GM12864 (cell line): ENCODE data around the gene LZTS2.

Source experiments
- DNase-seq: peaks from one replicate; pipeline ENCODE4 v3.0.0-alpha.2; 2011; ENCODE audit warnings: low read depth
- H3K4me3 ChIP-seq: 2 replicates; pipeline ENCODE4 v1.5.1; 2011; ENCODE audit warnings: mild to moderate bottlenecking, low read depth, low read length, control low read depth
- TF ChIP-seq, protein P1 (sequence below): IDR thresholded peaks from 2 replicates; pipeline ENCODE4 v1.5.1; 2011; ENCODE audit warnings: low read depth, mild to moderate bottlenecking, moderate library complexity, low read length, control low read depth, inconsistent platforms; ENCODE audit errors: missing control alignments

Gene LZTS2

DNA sequence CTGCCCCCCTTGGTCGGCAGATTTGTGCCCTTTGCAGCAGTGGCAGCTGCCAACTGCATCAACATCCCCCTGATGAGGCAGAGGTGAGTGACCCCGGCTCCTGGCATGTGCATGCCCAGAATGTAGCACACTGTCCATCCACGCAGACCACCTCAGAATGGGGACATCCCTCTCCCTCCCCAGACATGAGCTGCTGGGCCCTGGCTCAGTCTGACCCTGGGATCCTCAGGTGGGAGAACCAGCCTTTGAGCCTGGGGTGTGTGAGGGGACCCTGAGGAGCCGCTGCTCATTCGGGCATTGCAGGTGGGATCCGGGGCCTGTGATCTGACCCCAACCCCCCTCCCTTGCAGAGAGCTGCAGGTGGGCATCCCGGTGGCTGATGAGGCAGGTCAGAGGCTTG lies 37.1 kb downstream of the LZTS2 start:
- H3K4me3 ChIP-seq, result no peak overlapping the region
- DNase-seq, result no peak
- TF ChIP-seq, protein P1, sequence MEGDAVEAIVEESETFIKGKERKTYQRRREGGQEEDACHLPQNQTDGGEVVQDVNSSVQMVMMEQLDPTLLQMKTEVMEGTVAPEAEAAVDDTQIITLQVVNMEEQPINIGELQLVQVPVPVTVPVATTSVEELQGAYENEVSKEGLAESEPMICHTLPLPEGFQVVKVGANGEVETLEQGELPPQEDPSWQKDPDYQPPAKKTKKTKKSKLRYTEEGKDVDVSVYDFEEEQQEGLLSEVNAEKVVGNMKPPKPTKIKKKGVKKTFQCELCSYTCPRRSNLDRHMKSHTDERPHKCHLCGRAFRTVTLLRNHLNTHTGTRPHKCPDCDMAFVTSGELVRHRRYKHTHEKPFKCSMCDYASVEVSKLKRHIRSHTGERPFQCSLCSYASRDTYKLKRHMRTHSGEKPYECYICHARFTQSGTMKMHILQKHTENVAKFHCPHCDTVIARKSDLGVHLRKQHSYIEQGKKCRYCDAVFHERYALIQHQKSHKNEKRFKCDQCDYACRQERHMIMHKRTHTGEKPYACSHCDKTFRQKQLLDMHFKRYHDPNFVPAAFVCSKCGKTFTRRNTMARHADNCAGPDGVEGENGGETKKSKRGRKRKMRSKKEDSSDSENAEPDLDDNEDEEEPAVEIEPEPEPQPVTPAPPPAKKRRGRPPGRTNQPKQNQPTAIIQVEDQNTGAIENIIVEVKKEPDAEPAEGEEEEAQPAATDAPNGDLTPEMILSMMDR, result no peak

DNA sequence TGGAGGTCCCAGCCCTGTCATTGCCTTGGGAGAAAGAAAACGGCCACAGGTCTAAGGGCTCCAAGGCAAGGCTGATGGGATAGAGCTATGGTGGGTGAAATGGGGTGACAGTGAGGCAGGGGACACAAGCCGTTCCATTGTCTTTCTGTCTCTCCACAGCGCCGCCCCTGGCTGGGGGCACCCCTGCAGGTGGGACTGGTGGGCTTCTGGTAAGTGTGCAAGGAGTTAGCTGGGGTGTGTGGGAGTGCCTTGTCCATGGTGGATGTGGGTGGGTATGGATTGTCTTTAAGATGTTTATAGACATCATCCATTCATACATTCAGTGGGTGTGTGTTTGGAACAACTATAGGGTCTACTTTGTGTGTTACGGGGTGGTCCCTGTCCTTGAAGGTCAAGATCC lies 38.9 kb downstream of the LZTS2 start:
- DNase-seq, result no peak
- no peak overlapping the region for H3K4me3 ChIP-seq
- TF ChIP-seq, protein P1, result no peak

DNA sequence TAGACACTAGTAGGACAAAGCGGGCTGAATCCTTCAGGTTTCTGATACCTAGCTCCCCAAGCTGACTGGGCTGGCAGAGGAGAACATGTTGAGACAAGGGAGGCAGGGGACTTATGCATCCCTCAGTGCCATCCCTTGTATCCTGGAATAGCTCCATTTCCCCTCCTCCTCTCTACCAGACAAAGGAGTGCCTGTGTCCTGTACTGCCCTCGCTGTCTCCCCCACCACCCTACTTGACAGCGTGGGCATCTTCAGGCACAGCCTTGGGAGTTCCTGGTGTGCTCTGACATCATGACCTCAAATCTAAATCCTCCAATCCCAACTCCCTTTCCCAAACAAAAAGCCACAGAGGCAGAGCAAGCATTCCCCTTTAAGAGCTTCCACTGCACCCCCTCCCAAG lies 40.5 kb downstream of the LZTS2 start:
- TF ChIP-seq, protein P1, result no peak
- no peak for DNase-seq
- H3K4me3 ChIP-seq, result no peak overlapping the region

DNA sequence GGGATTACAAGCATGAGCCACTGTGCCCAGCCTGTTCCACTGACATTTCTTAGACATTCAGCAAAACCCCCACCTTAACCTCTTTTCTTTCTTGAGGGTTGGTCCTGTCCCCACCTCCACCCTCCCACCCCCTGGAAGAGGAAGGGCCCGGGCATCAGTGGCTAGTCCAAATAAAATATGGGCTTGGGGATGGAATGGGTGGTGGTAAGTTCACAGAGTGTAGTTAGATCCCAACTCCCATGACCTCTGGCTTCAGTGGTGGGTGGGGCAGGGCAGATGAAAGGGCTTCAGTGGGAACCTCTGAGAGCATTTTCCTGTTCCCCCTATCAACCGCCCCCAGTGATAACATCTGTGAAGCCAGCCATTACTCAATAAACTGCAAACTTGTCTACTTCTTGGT lies 41.2 kb downstream of the LZTS2 start:
- DNase-seq, result no peak
- no peak overlapping the region for H3K4me3 ChIP-seq
- TF ChIP-seq, protein P1, result no peak

DNA sequence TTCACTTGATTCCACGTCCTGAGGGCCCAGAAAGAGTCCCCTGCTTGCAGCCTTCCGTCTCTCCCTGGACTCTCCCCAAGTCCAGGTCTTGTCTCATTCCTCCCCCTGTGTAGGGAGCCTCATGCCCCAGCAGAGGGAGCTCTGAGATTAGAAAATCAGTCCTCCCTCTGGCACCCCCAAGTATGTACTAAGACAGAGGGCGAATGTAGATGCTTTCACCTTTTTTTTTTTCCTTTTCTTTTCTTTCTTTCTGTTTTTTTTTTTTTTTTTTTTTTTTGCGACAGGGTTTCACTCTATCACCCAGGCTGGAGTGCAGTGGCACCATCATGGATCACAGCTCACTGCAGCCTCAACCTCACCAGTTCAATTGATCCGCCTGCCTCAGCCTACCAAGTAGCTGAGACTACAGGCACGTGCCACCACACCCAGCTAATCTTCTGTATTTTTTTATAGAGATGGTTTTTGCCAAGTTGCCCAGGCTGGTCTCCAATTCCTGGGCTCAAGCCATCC lies 41.7 kb downstream of the LZTS2 start:
- no peak for DNase-seq
- TF ChIP-seq, protein P1, result peak; percentile 87
- no peak overlapping the region for H3K4me3 ChIP-seq

DNA sequence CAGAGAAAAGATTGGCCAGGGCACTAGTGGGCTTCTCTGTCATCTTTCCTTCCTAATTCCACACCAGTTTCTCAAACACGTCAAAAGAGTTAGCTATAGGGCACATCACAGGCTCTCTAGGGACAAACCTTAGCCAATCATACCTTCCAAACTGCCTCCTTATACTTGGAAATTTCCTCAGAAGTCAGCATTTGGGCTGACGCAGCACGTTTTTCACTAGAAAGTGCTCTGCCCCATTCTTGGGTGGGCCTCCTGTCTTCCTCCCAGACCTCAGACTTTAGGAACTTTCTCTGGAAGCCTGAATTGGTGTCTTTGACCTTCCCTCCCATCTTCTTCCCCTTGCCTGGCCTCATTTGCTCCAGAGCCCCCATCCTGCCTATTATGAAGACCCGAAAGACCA lies 42.5 kb downstream of the LZTS2 start:
- H3K4me3 ChIP-seq, result no peak overlapping the region; the same call in 1 of the 2 replicates
- no peak for DNase-seq
- TF ChIP-seq, protein P1, result no peak

DNA sequence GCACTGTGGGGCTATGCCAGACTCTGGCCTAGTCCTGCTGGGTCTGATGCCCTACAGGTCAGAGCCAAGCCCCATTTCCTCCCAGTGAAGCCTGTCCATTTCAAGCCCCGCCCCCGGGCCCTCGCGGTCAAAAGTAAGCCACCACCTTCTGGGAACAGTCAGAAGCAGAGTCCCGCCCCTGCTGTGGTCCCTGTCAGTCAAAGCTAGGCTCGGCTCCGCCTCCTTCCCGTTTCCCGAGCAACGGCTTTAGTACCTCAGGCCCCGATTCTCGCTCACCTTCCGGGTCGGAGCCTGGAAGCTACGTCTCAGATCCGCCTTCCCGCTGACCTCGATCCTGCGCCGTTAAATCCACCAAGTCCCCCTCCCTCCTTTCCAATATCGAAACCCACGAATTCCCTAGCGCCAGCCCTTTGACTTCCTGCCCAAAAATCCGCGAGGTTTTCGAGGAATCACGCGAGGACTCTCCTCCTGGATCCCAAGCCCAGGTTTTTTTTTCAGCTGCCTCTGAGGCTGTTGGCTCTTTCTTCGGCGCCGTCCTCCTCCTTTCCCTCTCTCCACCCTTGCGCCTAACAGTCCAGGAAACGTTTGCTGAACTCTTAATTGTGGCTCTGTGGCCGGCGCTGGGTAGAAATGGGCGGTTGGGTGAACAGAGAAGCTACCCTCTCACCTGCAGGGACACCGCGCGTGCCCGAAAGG lies 43.2 kb downstream of the LZTS2 start:
- peak overlapping the region; percentile 68 for H3K4me3 ChIP-seq
- peak; percentile 89 for DNase-seq
- TF ChIP-seq, protein P1, result no peak
